Thoracic aorta (tissue), 2 donors: Measurements from ENCODE around the gene ADGRL2. TPM values are rescaled to one million over a fixed set of nuclear protein-coding genes. Genes with fewer than 3 reads are reported as not detected.
"Not testable (repeated sequence)": the region's sequence is repeated elsewhere in the genome, so short reads cannot be mapped to it uniquely, and the experiment has no call there.

ENCODE experiments used
- ATAC-seq: fragments of 150-250 bp; one replicate; pipeline ENCODE4 v1.8.0; 2017; ENCODE audit warnings: low read depth; ENCODE audit not compliant: insufficient number of reproducible peaks, low FRiP score
- DNase-seq: peaks from one replicate; pipeline ENCODE4 v3.0.0-alpha.2; 2020; ENCODE audit warnings: low spot score
- H3K27ac ChIP-seq, 2 donors: fragments of 200-600 bp; sonication (generic); 1 replicate in 1 of 2; 2 replicates in 1 of 2; pipeline ENCODE4 v1.5.1; 2016; ENCODE audit warnings: mild to moderate bottlenecking in 2 of 2, moderate library complexity in 2 of 2
- H3K27me3 ChIP-seq: fragments of 200-600 bp; sonication (generic); replicated peaks from 2 replicates; pipeline ENCODE4 v1.6.0; 2016; ENCODE audit warnings: mild to moderate bottlenecking; ENCODE audit not compliant: insufficient read depth
- H3K36me3 ChIP-seq: fragments of 200-600 bp; sonication (generic); one replicate; pipeline ENCODE4 v1.5.1; 2016
- H3K4me1 ChIP-seq, 2 donors: fragments of 200-600 bp; sonication (generic); 1 replicate in 1 of 2; 2 replicates in 1 of 2; pipeline versions ENCODE4 v1.5.1 to v1.6.0; 2016; ENCODE audit warnings: low read depth in 2 of 2, mild to moderate bottlenecking in 1 of 2; ENCODE audit not compliant: control insufficient read depth in 1 of 2
- H3K4me3 ChIP-seq: fragments of 200-600 bp; sonication (generic); 2 replicates; pipeline ENCODE4 v1.5.1; 2016; ENCODE audit warnings: mild to moderate bottlenecking
- H3K9me3 ChIP-seq: fragments of 200-600 bp; sonication (generic); 2 replicates; pipeline ENCODE4 v1.5.1; 2016
- total RNA-seq, 2 donors: library from RNA; depleted of rRNA; stranded (reverse); fragments of >200 nt; gene quantifications; one replicate each; pipeline versions ENCODE4 v1.1.0 to v1.2.3, GENCODE V29; 2016
- TF ChIP-seq, protein P1 (sequence below): fragments of 200-600 bp; sonication (generic); IDR thresholded peaks from one replicate; pipeline ENCODE4 v1.5.1; 2019; ENCODE audit warnings: antibody characterized with exemption

ADGRL2 gene
- total RNA-seq, 2 donors from 2014 or later: 53.3 to 67.2 TPM

DNA sequence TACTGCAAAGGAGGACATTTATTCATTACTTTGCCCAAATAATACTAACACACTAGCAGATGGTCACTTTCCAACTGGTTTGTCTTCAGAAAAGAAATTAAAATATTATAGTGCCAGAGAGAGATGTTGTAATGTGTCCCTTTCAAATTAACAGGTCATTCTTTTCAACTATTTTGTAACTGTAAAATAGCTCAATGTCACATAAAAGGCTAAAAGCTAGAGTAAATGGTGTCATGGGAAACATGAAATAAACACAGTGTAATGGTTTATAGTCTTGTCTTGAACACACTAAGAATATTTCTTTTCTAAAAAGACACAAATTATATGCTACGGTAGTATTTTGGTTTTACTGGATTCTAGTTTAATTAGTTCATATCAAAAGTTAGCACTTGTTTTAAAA is 77.8 kb downstream of the ADGRL2 start:
- DNase-seq (no peak), ATAC-seq (no peak)
- Histone ChIP-seq H3K27me3 (no peaks in the 10 kb centered on the region), H3K36me3 (no peaks in the 10 kb centered on the region), H3K27ac (no peak overlapping the region), H3K4me3 (no peak overlapping the region), H3K4me1 (peaks cover 20 to 60% of the 10 kb centered on the region in 2 donors), H3K9me3 (no peaks in the 10 kb centered on the region)
- TF ChIP-seq, protein P1, sequence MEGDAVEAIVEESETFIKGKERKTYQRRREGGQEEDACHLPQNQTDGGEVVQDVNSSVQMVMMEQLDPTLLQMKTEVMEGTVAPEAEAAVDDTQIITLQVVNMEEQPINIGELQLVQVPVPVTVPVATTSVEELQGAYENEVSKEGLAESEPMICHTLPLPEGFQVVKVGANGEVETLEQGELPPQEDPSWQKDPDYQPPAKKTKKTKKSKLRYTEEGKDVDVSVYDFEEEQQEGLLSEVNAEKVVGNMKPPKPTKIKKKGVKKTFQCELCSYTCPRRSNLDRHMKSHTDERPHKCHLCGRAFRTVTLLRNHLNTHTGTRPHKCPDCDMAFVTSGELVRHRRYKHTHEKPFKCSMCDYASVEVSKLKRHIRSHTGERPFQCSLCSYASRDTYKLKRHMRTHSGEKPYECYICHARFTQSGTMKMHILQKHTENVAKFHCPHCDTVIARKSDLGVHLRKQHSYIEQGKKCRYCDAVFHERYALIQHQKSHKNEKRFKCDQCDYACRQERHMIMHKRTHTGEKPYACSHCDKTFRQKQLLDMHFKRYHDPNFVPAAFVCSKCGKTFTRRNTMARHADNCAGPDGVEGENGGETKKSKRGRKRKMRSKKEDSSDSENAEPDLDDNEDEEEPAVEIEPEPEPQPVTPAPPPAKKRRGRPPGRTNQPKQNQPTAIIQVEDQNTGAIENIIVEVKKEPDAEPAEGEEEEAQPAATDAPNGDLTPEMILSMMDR: no peak

GRCh38 chr1:81880781-81881180 is 80.0 kb downstream of the ADGRL2 start:
- Histone ChIP-seq H3K9me3 (no peaks in the 10 kb centered on the region), H3K4me3 (no peak overlapping the region), H3K4me1 (peaks cover 10 to 43% of the 10 kb centered on the region in 2 donors), H3K36me3 (no peaks in the 10 kb centered on the region), H3K27me3 (no peaks in the 10 kb centered on the region), H3K27ac (no peak overlapping the region)
- TF ChIP-seq, protein P1: no peak
- ATAC-seq (no peak), DNase-seq (no peak)

DNA sequence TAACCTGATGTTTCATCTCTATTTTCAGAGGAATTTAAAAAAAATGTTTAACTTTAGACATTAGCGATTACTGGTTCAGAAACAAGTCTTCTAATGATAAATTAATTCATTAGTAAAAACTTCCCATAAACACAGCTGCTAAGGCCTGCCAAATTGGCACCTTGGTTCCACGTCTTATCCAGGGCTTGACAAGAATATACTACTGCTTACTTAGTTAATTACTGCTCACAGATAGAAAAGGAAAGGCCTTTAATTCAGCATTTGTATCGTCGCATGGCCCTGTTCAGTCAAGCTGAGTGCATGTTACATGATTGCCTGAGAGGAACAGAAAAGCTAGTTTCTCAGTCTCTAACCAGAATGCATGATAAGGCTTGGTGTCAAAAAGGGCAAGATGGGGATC is 84.6 kb downstream of the ADGRL2 start:
- Histone ChIP-seq H3K27ac (no peak overlapping the region), H3K36me3 (no peaks in the 10 kb centered on the region), H3K27me3 (no peaks in the 10 kb centered on the region), H3K4me3 (no peak overlapping the region), H3K4me1 (peaks cover 7 to 31% of the 10 kb centered on the region in 2 donors), H3K9me3 (no peaks in the 10 kb centered on the region)
- TF ChIP-seq, protein P1: no peak
- ATAC-seq (no peak), DNase-seq (no peak)

GRCh38 chr1:81886292-81886691 is 85.6 kb downstream of the ADGRL2 start:
- not testable (repeated sequence) for H3K36me3 ChIP-seq, ATAC-seq, H3K4me3 ChIP-seq, H3K27ac ChIP-seq, H3K9me3 ChIP-seq, DNase-seq, H3K27me3 ChIP-seq
- H3K4me1 ChIP-seq: peaks cover 7 to 31% of the 10 kb centered on the region in 2 donors

GRCh38 chr1:81887421-81888144 is 86.8 kb downstream of the ADGRL2 start:
- no peak for ATAC-seq

More at GRCh38 chr1:81887421-81888144, 86.8 kb downstream of the ADGRL2 start:
- no peak for DNase-seq
- TF ChIP-seq, protein P1: no peak
- Histone ChIP-seq H3K4me3 (peak overlapping the region; percentile 52), H3K4me1 (peaks cover 11 to 21% of the 10 kb centered on the region in 2 donors), H3K27me3 (no peaks in the 10 kb centered on the region), H3K36me3 (no peaks in the 10 kb centered on the region), H3K27ac (peak overlapping the region in 1 of 2 donors; percentile 35), H3K9me3 (no peaks in the 10 kb centered on the region)
